Measurements from ENCODE around the gene ABCB1. TPM values are rescaled to one million over a fixed set of nuclear protein-coding genes. Genes with fewer than 3 reads are reported as not detected.
"Not testable (repeated sequence)": the region's sequence is repeated elsewhere in the genome, so short reads cannot be mapped to it uniquely, and the experiment has no call there.

Gene ABCB1
- total and polyA plus RNA-seq, 2 of the 13 experiments (the other 11 are each of a cell fraction or from before 2014, with no cell fraction given), result 42.8 to 52.6 TPM

GRCh38 chr7:87574630-87575029, 26.1 kb downstream of the ABCB1 start:
- Histone ChIP-seq H3K9me3 (ENCODE audit: low read length) (no peaks in the 10 kb centered on the region), H4K20me1 (ENCODE audit: insufficient read depth, low read length) (no peaks in the 10 kb centered on the region), H3K36me3 (replicated peaks in 1 of 2; ENCODE audit: control insufficient read depth in 1 of 2, insufficient read depth in 2 of 2, low read length in 2 of 2) (peaks cover 0 to 5% of the 10 kb centered on the region in 2 experiments; a peak in 1 of 5 replicates), H3K4me3 (replicated peaks in 1 of 3; ENCODE audit: insufficient read depth in 1 of 3, low read depth in 2 of 3, low read length in 3 of 3) (no peak overlapping the region), H3K27ac (ENCODE audit: extremely low read length, insufficient read depth, low read length) (no peak overlapping the region), H3K4me1 (ENCODE audit: insufficient read depth, low read length) (peaks cover 38% of the 10 kb centered on the region), H2AFZ (ENCODE audit: low read length) (no peak overlapping the region), H3K9ac (ENCODE audit: insufficient read depth, low read depth, low read length) (no peak overlapping the region), H3K79me2 (ENCODE audit: insufficient read depth, low read length) (no peaks in the 10 kb centered on the region), H3K4me2 (ENCODE audit: low read depth, low read length) (no peak overlapping the region), H3K27me3 (ENCODE audit: control insufficient read depth in 1 of 2, insufficient read depth in 2 of 2, low read length in 2 of 2) (no peaks in the 10 kb centered on the region)
- TF ChIP-seq ZFX (CRISPR knock-in tag; IDR thresholded peaks at IDR 0.05; ENCODE audit: low read depth) (no peak), CEBPB (IDR thresholded peaks at IDR 0.05; ENCODE audit: borderline replicate concordance, low read depth, low read length) (peak; percentile 59), GTF3A (CRISPR knock-in tag; conservative IDR thresholded peaks at IDR 0.05) (no peak), DNMT1 (CRISPR knock-in tag; IDR thresholded peaks at IDR 0.05) (no peak), DRAP1 (CRISPR knock-in tag; IDR thresholded peaks at IDR 0.05) (no peak), ZBTB2 (CRISPR knock-in tag; IDR thresholded peaks at IDR 0.05; ENCODE audit: low read depth) (no peak), ATF4 (CRISPR knock-in tag; IDR thresholded peaks at IDR 0.05) (peak in 1 of 2 experiments; percentile 75; a peak in 2 of 4 replicates), ZBTB21 (CRISPR knock-in tag; IDR thresholded peaks at IDR 0.05) (peak; percentile 57; the same call in 1 of the 2 replicates), CREB1 (IDR thresholded peaks at IDR 0.05) (peak; percentile 27; the same call in 1 of the 2 replicates), CREB1 (CRISPR knock-in tag; IDR thresholded peaks at IDR 0.05) (no peak), RFX3 (CRISPR knock-in tag; IDR thresholded peaks at IDR 0.05) (no peak), ATF7 (IDR thresholded peaks at IDR 0.05) (peak; percentile 73), ATF7 (CRISPR knock-in tag; IDR thresholded peaks at IDR 0.05) (no peak)
- ATAC-seq, result no peak
- no TSS peak for BruUV-seq (replicated peaks)
- ChIA-PET POLR2A (interaction anchor here (1.7 kb wide), 1 partner anchor 26 kb away, joined by 7 read pairs; the partner anchor contains the start of gene ABCB1), CTCF (ENCODE audit: low intra/inter-chr PET ratio, low total read pairs) (no interaction called here)
- peak; percentile 12 for DNase-seq (ENCODE audit: low spot score)
- in situ Hi-C loops (cut with HindIII; ENCODE audit: extremely low pct_ligation_motif_present, low pct_unique_long_range_greater_than_20kb), result no loop called here
- FAIRE-seq, result no peak
- 63% methylated on average over 2 of the region's 2 CpGs for WGBS (ENCODE audit: low lambda C conversion rate)
- intact Hi-C loops (cut with micrococcal nuclease; ENCODE audit: unreplicated experiment), result no loop called here

- intact Hi-C loops (cut with micrococcal nuclease; ENCODE audit: unreplicated experiment); in situ Hi-C loops (cut with HindIII; ENCODE audit: extremely low pct_ligation_motif_present, low pct_unique_long_range_greater_than_20kb); H3K79me2 ChIP-seq (ENCODE audit: insufficient read depth, low read length); ATAC-seq; H2AFZ ChIP-seq (ENCODE audit: low read length); H3K9ac ChIP-seq (ENCODE audit: insufficient read depth, low read depth, low read length); DNase-seq (ENCODE audit: low spot score); CTCF ChIA-PET (ENCODE audit: low intra/inter-chr PET ratio, low total read pairs); H3K4me2 ChIP-seq (ENCODE audit: low read depth, low read length); H3K9me3 ChIP-seq (ENCODE audit: low read length); H3K4me3 ChIP-seq (replicated peaks in 1 of 3; ENCODE audit: insufficient read depth in 1 of 3, low read depth in 2 of 3, low read length in 3 of 3); FAIRE-seq; BruUV-seq (replicated peaks); H4K20me1 ChIP-seq (ENCODE audit: insufficient read depth, low read length); H3K27me3 ChIP-seq (ENCODE audit: control insufficient read depth in 1 of 2, insufficient read depth in 2 of 2, low read length in 2 of 2); H3K27ac ChIP-seq (ENCODE audit: extremely low read length, insufficient read depth, low read length); POLR2A ChIA-PET; H3K36me3 ChIP-seq (replicated peaks in 1 of 2; ENCODE audit: control insufficient read depth in 1 of 2, insufficient read depth in 2 of 2, low read length in 2 of 2): not testable (repeated sequence)
- H3K4me1 ChIP-seq (ENCODE audit: insufficient read depth, low read length), result peaks cover 52% of the 10 kb centered on the region
- WGBS (ENCODE audit: low lambda C conversion rate), result 86% methylated on average over 1 of the region's 1 CpG
These were observed 28.2 kb downstream of the ABCB1 start for GRCh38 chr7:87572513-87572912.
